Prostate gland (tissue), 2 donors: ENCODE results near the gene USP32.

Source experiments
- CTCF ChIP-seq, 4 experiments: fragments of 200-600 bp in 2 of 4; fragments of 450-650 bp in 2 of 4; sonication (generic) in 2 of 4; IDR thresholded peaks; 1 replicate in 3 of 4; 2 replicates in 1 of 4; pipeline ENCODE4 v1.5.1; 2016 to 2019; ENCODE audit warnings: antibody characterized with exemption in 4 of 4, mild to moderate bottlenecking in 2 of 4, moderate library complexity in 2 of 4
- POLR2A ChIP-seq: fragments of 450-650 bp; IDR thresholded peaks from one replicate; pipeline ENCODE4 v1.6.1; 2016; ENCODE audit warnings: antibody characterized with exemption, mild to moderate bottlenecking
- POLR2AphosphoS5 ChIP-seq: sonication (generic); formaldehyde crosslinking; IDR thresholded peaks from one replicate; pipeline ENCODE4 v1.6.1; 2017; ENCODE audit warnings: antibody characterized with exemption

- no peak for TF ChIP-seq CTCF (IDR thresholded peaks at IDR 0.05)
- TF ChIP-seq POLR2A, result no peak
- TF ChIP-seq POLR2AphosphoS5, result no peak
Observed at GRCh38 chr17:60297760-60298401, 94.1 kb downstream of the USP32 start.
